OCI-LY1 (cell line): ENCODE data around the gene SLC32A1.

Experiments
- EZH2 ChIP-seq: fragments of 200-600 bp; sonication (generic), shearing (Covaris generic); IDR thresholded peaks from 2 replicates; pipeline ENCODE4 v1.8.0; 2017; ENCODE audit warnings: borderline replicate concordance, mixed run types, mild to moderate bottlenecking, antibody characterized with exemption, low read length, moderate library complexity, mixed read lengths
- TF ChIP-seq, protein P1 (sequence below): fragments of 200-600 bp; sonication (generic), shearing (Covaris generic); IDR thresholded peaks from 2 replicates; pipeline ENCODE4 v1.5.1; 2017; ENCODE audit warnings: mild to moderate bottlenecking, antibody characterized with exemption, low read length, moderate library complexity, mixed read lengths

- TF ChIP-seq, protein P1, sequence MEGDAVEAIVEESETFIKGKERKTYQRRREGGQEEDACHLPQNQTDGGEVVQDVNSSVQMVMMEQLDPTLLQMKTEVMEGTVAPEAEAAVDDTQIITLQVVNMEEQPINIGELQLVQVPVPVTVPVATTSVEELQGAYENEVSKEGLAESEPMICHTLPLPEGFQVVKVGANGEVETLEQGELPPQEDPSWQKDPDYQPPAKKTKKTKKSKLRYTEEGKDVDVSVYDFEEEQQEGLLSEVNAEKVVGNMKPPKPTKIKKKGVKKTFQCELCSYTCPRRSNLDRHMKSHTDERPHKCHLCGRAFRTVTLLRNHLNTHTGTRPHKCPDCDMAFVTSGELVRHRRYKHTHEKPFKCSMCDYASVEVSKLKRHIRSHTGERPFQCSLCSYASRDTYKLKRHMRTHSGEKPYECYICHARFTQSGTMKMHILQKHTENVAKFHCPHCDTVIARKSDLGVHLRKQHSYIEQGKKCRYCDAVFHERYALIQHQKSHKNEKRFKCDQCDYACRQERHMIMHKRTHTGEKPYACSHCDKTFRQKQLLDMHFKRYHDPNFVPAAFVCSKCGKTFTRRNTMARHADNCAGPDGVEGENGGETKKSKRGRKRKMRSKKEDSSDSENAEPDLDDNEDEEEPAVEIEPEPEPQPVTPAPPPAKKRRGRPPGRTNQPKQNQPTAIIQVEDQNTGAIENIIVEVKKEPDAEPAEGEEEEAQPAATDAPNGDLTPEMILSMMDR = no peak
- no peak for TF ChIP-seq EZH2
These were observed 36.7 kb downstream of the SLC32A1 start for GRCh38 chr20:38760978-38761377.
